GM10847 (cell line): ENCODE measurements around the gene ATP6V0B.

Experiments
- POLR2A ChIP-seq: IDR thresholded peaks from 2 replicates; pipeline ENCODE4 v1.6.1; 2011; ENCODE audit not compliant: insufficient read length; ENCODE audit errors: extremely low read depth

Gene ATP6V0B

DNA sequence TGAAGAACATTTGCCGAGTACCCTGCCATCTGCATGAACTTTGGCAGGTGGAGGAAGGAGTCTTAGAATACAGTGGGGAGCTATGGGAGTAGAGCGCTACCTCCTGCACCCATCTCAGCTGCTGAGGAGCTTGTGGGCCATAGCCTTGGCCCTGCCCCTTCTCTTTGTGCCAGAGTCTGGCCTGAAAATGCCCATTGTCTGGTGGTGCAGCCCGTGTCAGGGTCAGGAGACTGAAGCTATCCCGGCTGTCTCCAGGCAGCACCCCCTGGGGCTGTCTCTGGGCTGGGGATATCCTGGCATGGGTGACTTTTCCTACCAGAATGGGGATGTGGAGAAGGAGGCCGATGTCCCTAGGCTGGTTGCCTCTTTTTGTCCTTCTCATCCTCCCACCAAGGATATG, 20.7 kb upstream of the ATP6V0B start:
- TF ChIP-seq POLR2A, result no peak

- no peak for TF ChIP-seq POLR2A
Measured at GRCh38 chr1:43956234-43956633, 18.5 kb upstream of the ATP6V0B start.

DNA sequence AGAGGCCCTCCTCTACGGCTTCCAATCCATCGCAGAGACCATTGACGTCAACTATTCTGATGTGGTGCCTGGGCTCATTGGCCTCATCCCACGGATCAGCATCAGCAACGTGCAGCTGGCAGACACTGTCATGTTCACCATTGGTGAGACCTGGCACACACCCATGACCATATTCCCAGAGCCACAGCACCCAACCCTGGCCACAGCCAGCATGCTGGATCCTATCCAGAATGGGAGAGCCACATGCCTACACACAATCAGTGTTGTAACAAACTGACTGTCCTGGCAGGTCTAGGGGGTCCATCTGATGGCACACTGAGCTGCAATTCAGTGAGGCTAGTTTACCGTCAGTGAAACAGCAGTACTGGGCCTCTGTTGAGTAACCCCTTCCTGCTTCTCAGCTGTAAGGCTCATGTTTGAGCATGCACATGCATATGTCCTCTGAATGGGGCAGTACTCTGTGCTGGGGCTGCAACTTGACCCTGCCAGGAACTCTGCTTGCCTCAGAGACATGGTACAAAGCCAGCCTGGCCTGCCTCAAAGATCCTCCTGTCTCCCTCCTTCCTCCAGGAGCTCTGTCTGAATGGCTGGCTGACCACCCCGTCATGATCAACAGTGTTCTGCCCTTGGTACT, 17.2 kb upstream of the ATP6V0B start:
- no peak for TF ChIP-seq POLR2A

- TF ChIP-seq POLR2A, result no peak
Measured at GRCh38 chr1:43958351-43959255, 16.2 kb upstream of the ATP6V0B start.

GRCh38 chr1:43960798-43961197, 14.0 kb upstream of the ATP6V0B start:
- no peak for TF ChIP-seq POLR2A

GRCh38 chr1:43961692-43962091, 13.1 kb upstream of the ATP6V0B start:
- TF ChIP-seq POLR2A, result no peak

DNA sequence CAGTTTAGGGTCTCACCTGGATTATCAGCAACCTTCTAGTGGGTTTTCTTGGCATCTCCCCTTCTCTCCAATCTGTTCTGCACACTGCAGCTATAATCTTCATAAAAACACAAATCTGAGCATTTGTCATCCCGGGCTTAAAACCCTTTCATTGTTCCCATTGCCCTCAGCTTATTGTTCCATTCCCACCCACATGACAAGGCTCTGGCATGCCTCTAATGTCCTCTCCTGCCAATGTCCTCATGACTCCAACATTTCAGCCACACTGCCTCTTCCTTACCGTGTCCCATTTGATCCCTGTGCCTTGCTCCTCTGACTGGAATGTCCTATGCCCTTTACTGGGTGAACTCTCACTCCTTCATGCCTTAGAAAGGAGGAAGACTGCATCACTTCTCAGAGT, 12.4 kb upstream of the ATP6V0B start:
- TF ChIP-seq POLR2A, result no peak

GRCh38 chr1:43963006-43963405, 11.8 kb upstream of the ATP6V0B start:
- no peak for TF ChIP-seq POLR2A

DNA sequence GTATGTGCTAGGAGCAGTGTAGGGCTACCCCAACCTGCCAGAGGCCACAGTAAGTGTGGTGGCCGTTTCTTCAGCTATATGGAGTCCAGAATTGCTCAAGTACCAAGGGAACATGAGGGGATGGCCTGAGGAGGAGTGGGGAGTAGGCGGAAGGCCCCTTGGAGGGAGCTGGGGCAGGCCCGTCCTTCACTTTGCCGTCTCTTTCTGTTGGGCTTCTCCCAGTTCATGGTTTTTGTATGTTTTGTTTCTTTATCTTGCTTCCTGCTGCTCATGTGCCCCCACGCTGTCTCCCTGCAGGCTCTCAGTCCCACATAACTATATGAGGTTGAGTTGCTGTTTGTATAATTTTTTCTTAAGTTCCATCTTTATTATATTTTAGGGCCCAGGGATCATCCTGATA, 10.9 kb upstream of the ATP6V0B start:
- no peak for TF ChIP-seq POLR2A

- no peak for TF ChIP-seq POLR2A
Measured at GRCh38 chr1:43965316-43965715, 9.4 kb upstream of the ATP6V0B start.

- no peak for TF ChIP-seq POLR2A
Measured at GRCh38 chr1:43968348-43968948, 6.3 kb upstream of the ATP6V0B start.

DNA sequence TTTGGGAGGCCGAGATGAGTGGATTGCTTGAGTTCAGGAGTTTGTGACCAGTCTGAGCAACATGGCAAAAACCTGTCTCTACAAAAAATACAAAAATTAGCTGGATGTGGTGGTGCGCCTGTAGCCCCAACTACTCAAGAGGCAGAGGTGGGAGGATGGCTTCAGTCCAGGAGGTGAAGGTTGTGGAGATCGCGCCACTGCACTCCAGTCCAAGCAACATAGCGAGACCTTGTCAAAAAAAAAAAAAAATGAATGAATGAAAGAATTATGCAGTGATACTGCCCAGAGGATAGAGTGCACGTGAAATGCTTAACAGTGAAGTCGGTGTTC, 5.4 kb upstream of the ATP6V0B start:
- TF ChIP-seq POLR2A, result no peak

GRCh38 chr1:43969746-43970466, 4.9 kb upstream of the ATP6V0B start, which contains the start of gene DPH2:
Gene DPH2 (plus strand): TSS chr1:43970010. CDS start chr1:43970176, 166 bp downstream.
- peak; percentile 27 for TF ChIP-seq POLR2A

DNA sequence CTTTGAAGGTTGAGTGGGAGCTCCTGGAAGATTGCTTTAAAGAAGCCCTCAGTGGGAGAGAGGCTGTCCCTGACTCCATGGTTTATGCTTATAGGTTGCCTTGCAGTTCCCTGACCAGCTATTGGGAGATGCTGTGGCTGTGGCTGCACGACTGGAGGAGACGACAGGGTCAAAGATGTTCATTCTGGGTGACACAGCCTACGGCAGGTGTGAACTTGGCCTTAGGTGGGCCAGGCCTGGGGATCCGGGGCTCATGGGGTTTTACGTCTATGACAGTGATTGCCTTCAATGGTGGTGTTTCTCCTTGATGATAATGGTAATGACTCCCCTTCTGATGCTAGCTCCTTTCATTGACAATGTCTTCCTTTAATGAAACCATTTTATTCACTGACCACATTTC, 4.3 kb upstream of the ATP6V0B start:
- TF ChIP-seq POLR2A, result no peak

GRCh38 chr1:43970911-43971310, 3.8 kb upstream of the ATP6V0B start:
- no peak for TF ChIP-seq POLR2A
